ENCODE measurements around the gene USF1.

USF1 gene

DNA sequence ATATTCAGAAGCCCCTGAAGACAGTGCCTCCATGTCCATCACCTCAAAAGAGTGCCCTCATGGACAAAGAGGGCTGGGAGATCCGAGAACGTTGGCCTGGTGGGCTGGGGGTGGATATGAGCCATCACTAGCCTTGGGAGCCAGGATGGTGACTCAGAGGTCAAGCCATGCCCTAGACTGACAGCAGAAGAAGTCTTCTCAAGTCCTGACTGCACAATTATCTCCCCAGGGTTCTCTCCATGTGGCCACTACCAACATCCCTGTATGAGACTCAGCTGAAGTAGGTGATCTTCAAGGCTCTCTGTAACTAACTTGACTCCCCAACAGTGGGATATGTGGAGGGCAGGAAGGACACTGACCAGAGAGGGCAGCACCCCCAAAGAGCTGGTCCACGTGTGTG is 7.1 kb upstream of the USF1 start:
- Histone ChIP-seq H2AFZ (ENCODE audit: low read length) (no peak overlapping the region), H2BK120ac (ENCODE audit: low read depth, low read length) (no peak overlapping the region), H3K18ac (ENCODE audit: low read length) (no peak overlapping the region), H3K36me3 (replicated peaks in 1 of 2; ENCODE audit: control insufficient read depth in 2 of 2, insufficient read depth in 2 of 2, low read length in 2 of 2) (no peaks in the 10 kb centered on the region), H2BK12ac (ENCODE audit: low read length) (no peak overlapping the region), H4K91ac (ENCODE audit: low read depth, low read length, poor library complexity) (no peak overlapping the region), H3K79me1 (ENCODE audit: low read depth, low read length) (no peaks in the 10 kb centered on the region), H3K9ac (ENCODE audit: low read depth, low read length, poor library complexity) (no peak overlapping the region), H2BK15ac (ENCODE audit: low read length) (no peak overlapping the region), H4K8ac (ENCODE audit: low read depth, low read length) (no peak overlapping the region), H2AK5ac (ENCODE audit: low read depth, low read length) (no peak overlapping the region), H3K27ac (replicated peaks; ENCODE audit: low read length) (no peak overlapping the region), H3K23ac (ENCODE audit: low read depth, low read length, poor library complexity) (no peak overlapping the region), H3K4me3 (ENCODE audit: low read length in 2 of 2) (no peak overlapping the region), H3K9me3 (replicated peaks in 1 of 2; ENCODE audit: control insufficient read depth in 2 of 2, insufficient read depth in 1 of 2, low read depth in 1 of 2, low read length in 2 of 2) (peaks cover 8 to 19% of the 10 kb centered on the region in 2 donors), H3K4me1 (ENCODE audit: control insufficient read depth in 2 of 2, insufficient read depth in 1 of 2, low read depth in 1 of 2, low read length in 2 of 2) (no peaks in the 10 kb centered on the region), H3K4me2 (ENCODE audit: insufficient read depth, low read length, poor library complexity, severe bottlenecking) (no peak overlapping the region), H3K27me3 (ENCODE audit: control insufficient read depth in 3 of 3, insufficient read depth in 3 of 3, low read depth in 1 of 3, low read length in 3 of 3) (peaks cover 0 to 2% (median 0%) of the 10 kb centered on the region in 3 experiments), H2BK5ac (ENCODE audit: low read length) (no peak overlapping the region), H3K4ac (ENCODE audit: low read length) (no peak overlapping the region), H3K14ac (ENCODE audit: low read length) (no peak overlapping the region)
- no CpG with 5 or more reads among the region's 3 CpGs for WGBS, 2 donors (ENCODE audit: extremely low coverage in 2 of 2, insufficient read length in 2 of 2, insufficient replicate concordance in 1 of 2)
- no peak for DNase-seq (ENCODE audit: low spot score)

- Histone ChIP-seq H2BK120ac (ENCODE audit: low read depth, low read length) (no peak overlapping the region), H3K27me3 (ENCODE audit: control insufficient read depth in 3 of 3, insufficient read depth in 3 of 3, low read depth in 1 of 3, low read length in 3 of 3) (peaks cover 0 to 2% (median 0%) of the 10 kb centered on the region in 3 experiments), H2BK12ac (ENCODE audit: low read length) (peak overlapping the region; percentile 53), H2BK15ac (ENCODE audit: low read length) (no peak overlapping the region), H2AFZ (ENCODE audit: low read length) (no peak overlapping the region), H3K9me3 (replicated peaks in 1 of 2; ENCODE audit: control insufficient read depth in 2 of 2, insufficient read depth in 1 of 2, low read depth in 1 of 2, low read length in 2 of 2) (peaks cover 14 to 32% of the 10 kb centered on the region in 2 donors), H3K4ac (ENCODE audit: low read length) (no peak overlapping the region), H3K4me2 (ENCODE audit: insufficient read depth, low read length, poor library complexity, severe bottlenecking) (no peak overlapping the region), H4K8ac (ENCODE audit: low read depth, low read length) (no peak overlapping the region), H3K4me1 (ENCODE audit: control insufficient read depth in 2 of 2, insufficient read depth in 1 of 2, low read depth in 1 of 2, low read length in 2 of 2) (no peaks in the 10 kb centered on the region), H3K27ac (replicated peaks; ENCODE audit: low read length) (no peak overlapping the region), H2AK5ac (ENCODE audit: low read depth, low read length) (peak overlapping the region; percentile 61), H3K23ac (ENCODE audit: low read depth, low read length, poor library complexity) (peak overlapping the region; percentile 47), H3K14ac (ENCODE audit: low read length) (no peak overlapping the region), H3K36me3 (replicated peaks in 1 of 2; ENCODE audit: control insufficient read depth in 2 of 2, insufficient read depth in 2 of 2, low read length in 2 of 2) (no peaks in the 10 kb centered on the region), H4K91ac (ENCODE audit: low read depth, low read length, poor library complexity) (no peak overlapping the region), H2BK5ac (ENCODE audit: low read length) (no peak overlapping the region), H3K4me3 (ENCODE audit: low read length in 2 of 2) (no peak overlapping the region), H3K9ac (ENCODE audit: low read depth, low read length, poor library complexity) (no peak overlapping the region), H3K18ac (ENCODE audit: low read length) (no peak overlapping the region), H3K79me1 (ENCODE audit: low read depth, low read length) (no peaks in the 10 kb centered on the region)
- no CpG with 5 or more reads among the region's 10 CpGs for WGBS, 2 donors (ENCODE audit: extremely low coverage in 2 of 2, insufficient read length in 2 of 2, insufficient replicate concordance in 1 of 2)
- no peak for DNase-seq (ENCODE audit: low spot score)
Measured at GRCh38 chr1:161051219-161051618, 5.4 kb upstream of the USF1 start.

DNA sequence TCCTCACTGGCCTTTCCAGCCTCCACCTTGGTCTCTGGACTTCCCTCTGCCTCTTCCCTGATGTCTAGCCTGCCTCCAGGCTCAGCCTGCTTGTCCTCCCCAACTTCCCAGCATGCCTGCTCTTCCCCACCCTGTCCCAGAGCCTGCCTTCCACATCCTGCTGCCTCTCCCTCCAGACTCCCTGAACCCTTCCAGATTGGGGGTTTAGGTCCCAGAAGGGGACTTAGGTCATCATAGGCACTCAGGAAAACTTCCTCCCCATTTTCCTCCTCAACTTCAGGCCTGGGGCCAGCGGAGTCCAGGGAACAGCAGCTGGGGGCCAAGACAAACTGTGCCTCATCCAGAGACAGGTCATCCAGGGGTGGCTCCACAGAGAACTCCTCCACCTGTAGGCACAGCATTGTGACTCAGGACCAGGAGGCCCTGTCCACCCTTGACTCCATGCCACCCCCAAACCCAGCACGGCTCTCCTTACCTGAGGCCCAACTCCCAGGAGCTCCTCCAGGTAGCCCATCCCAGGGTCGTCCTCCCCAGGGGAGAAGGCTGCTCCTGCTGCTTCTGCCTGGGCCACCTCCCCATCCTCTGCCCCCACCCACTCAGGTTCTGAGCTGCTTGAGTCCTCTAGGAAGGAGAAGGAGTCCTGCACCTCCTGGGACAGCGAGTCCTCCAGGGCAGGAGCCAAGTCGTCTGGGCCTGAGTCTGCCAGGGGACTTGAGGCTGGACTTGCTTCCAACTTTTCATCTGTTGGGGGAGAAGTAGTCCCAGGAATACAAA is 3.4 kb upstream of the USF1 start:
- H2BK5ac ChIP-seq (ENCODE audit: low read length), result peak overlapping the region; percentile 33
- no peak overlapping the region for H3K14ac ChIP-seq (ENCODE audit: low read length)
- no peak overlapping the region for H3K4me2 ChIP-seq (ENCODE audit: insufficient read depth, low read length, poor library complexity, severe bottlenecking)
- no peak overlapping the region for H3K27ac ChIP-seq (replicated peaks; ENCODE audit: low read length)
- no peak overlapping the region for H2BK15ac ChIP-seq (ENCODE audit: low read length)
- H3K4me3 ChIP-seq (ENCODE audit: low read length in 2 of 2), result no peak overlapping the region
- H3K79me1 ChIP-seq (ENCODE audit: low read depth, low read length), result no peaks in the 10 kb centered on the region
- no peak overlapping the region for H3K4ac ChIP-seq (ENCODE audit: low read length)
- no peak overlapping the region for H4K8ac ChIP-seq (ENCODE audit: low read depth, low read length)
- no CpG with 5 or more reads among the region's 5 CpGs for WGBS, 2 donors (ENCODE audit: extremely low coverage in 2 of 2, insufficient read length in 2 of 2, insufficient replicate concordance in 1 of 2)
- peaks cover 0 to under 1% (median 0%) of the 10 kb centered on the region in 3 experiments for H3K27me3 ChIP-seq (ENCODE audit: control insufficient read depth in 3 of 3, insufficient read depth in 3 of 3, low read depth in 1 of 3, low read length in 3 of 3)
- no peak overlapping the region for H4K91ac ChIP-seq (ENCODE audit: low read depth, low read length, poor library complexity)
- no peak overlapping the region for H2BK120ac ChIP-seq (ENCODE audit: low read depth, low read length)
- H2BK12ac ChIP-seq (ENCODE audit: low read length), result no peak overlapping the region
- peaks cover 14 to 32% of the 10 kb centered on the region in 2 donors for H3K9me3 ChIP-seq (replicated peaks in 1 of 2; ENCODE audit: control insufficient read depth in 2 of 2, insufficient read depth in 1 of 2, low read depth in 1 of 2, low read length in 2 of 2)
- H2AFZ ChIP-seq (ENCODE audit: low read length), result no peak overlapping the region
- no peak overlapping the region for H3K18ac ChIP-seq (ENCODE audit: low read length)
- no peak overlapping the region for H3K23ac ChIP-seq (ENCODE audit: low read depth, low read length, poor library complexity)
- peaks cover 2 to 7% of the 10 kb centered on the region in 2 donors for H3K4me1 ChIP-seq (ENCODE audit: control insufficient read depth in 2 of 2, insufficient read depth in 1 of 2, low read depth in 1 of 2, low read length in 2 of 2)
- no peak for DNase-seq (ENCODE audit: low spot score)
- no peak overlapping the region for H3K9ac ChIP-seq (ENCODE audit: low read depth, low read length, poor library complexity)
- H2AK5ac ChIP-seq (ENCODE audit: low read depth, low read length), result peak overlapping the region; percentile 32
- no peaks in the 10 kb centered on the region for H3K36me3 ChIP-seq (replicated peaks in 1 of 2; ENCODE audit: control insufficient read depth in 2 of 2, insufficient read depth in 2 of 2, low read length in 2 of 2)

- H2BK12ac ChIP-seq (ENCODE audit: low read length), result no peak overlapping the region
- H2AFZ ChIP-seq (ENCODE audit: low read length), result no peak overlapping the region
- H3K4me2 ChIP-seq (ENCODE audit: insufficient read depth, low read length, poor library complexity, severe bottlenecking), result no peak overlapping the region
- no peak overlapping the region for H3K18ac ChIP-seq (ENCODE audit: low read length)
- no peak overlapping the region for H3K4me3 ChIP-seq (ENCODE audit: low read length in 2 of 2)
- DNase-seq (ENCODE audit: low spot score), result no peak
- peak overlapping the region; percentile 26 for H3K9ac ChIP-seq (ENCODE audit: low read depth, low read length, poor library complexity)
- H4K91ac ChIP-seq (ENCODE audit: low read depth, low read length, poor library complexity), result no peak overlapping the region
- H3K4ac ChIP-seq (ENCODE audit: low read length), result peak overlapping the region; percentile 20
- peak overlapping the region; percentile 49 for H3K23ac ChIP-seq (ENCODE audit: low read depth, low read length, poor library complexity)
- H3K14ac ChIP-seq (ENCODE audit: low read length), result no peak overlapping the region
- no peak overlapping the region for H2BK120ac ChIP-seq (ENCODE audit: low read depth, low read length)
- H3K79me1 ChIP-seq (ENCODE audit: low read depth, low read length), result no peaks in the 10 kb centered on the region
- peaks cover 3 to 8% of the 10 kb centered on the region in 2 donors for H3K4me1 ChIP-seq (ENCODE audit: control insufficient read depth in 2 of 2, insufficient read depth in 1 of 2, low read depth in 1 of 2, low read length in 2 of 2)
- H3K27ac ChIP-seq (replicated peaks; ENCODE audit: low read length), result no peak overlapping the region
- H2AK5ac ChIP-seq (ENCODE audit: low read depth, low read length), result no peak overlapping the region
- H3K36me3 ChIP-seq (replicated peaks in 1 of 2; ENCODE audit: control insufficient read depth in 2 of 2, insufficient read depth in 2 of 2, low read length in 2 of 2), result peaks cover 4 to 7% of the 10 kb centered on the region in 2 donors
- H4K8ac ChIP-seq (ENCODE audit: low read depth, low read length), result no peak overlapping the region
- H2BK5ac ChIP-seq (ENCODE audit: low read length), result no peak overlapping the region
- no peak overlapping the region for H2BK15ac ChIP-seq (ENCODE audit: low read length)
- no CpG with 5 or more reads among the region's 18 CpGs for WGBS, 2 donors (ENCODE audit: extremely low coverage in 2 of 2, insufficient read length in 2 of 2, insufficient replicate concordance in 1 of 2)
- no peaks in the 10 kb centered on the region for H3K27me3 ChIP-seq (ENCODE audit: control insufficient read depth in 3 of 3, insufficient read depth in 3 of 3, low read depth in 1 of 3, low read length in 3 of 3)
- H3K9me3 ChIP-seq (replicated peaks in 1 of 2; ENCODE audit: control insufficient read depth in 2 of 2, insufficient read depth in 1 of 2, low read depth in 1 of 2, low read length in 2 of 2), result peaks cover 14 to 32% of the 10 kb centered on the region in 2 donors
Measured at GRCh38 chr1:161047436-161048420, 2.0 kb upstream of the USF1 start.

Measured in neuronal stem cell (in vitro differentiated cells).